Measurements from ENCODE around the gene PRMT7. TPM values are rescaled to one million over a fixed set of nuclear protein-coding genes. Genes with fewer than 3 reads are reported as not detected.

Gene PRMT7
- total and polyA plus RNA-seq, 2 experiments from 2014 or later, result 56.6 to 110 TPM

GRCh38 chr16:68313116-68313515, 2.3 kb downstream of the PRMT7 start:
- Histone ChIP-seq H3K4me1 (ENCODE audit: low read depth) (peaks cover 11% of the 10 kb centered on the region), H3K27me3 (no peaks in the 10 kb centered on the region), H3K27ac (no peak overlapping the region), H3K36me3 (peaks cover 16% of the 10 kb centered on the region), H3K9me3 (ENCODE audit: low read depth) (no peaks in the 10 kb centered on the region), H3K4me3 (no peak overlapping the region)
- no peak for DNase-seq (ENCODE audit: low read depth in 1 of 2, low spot score in 1 of 2)
- TF ChIP-seq, protein P1, sequence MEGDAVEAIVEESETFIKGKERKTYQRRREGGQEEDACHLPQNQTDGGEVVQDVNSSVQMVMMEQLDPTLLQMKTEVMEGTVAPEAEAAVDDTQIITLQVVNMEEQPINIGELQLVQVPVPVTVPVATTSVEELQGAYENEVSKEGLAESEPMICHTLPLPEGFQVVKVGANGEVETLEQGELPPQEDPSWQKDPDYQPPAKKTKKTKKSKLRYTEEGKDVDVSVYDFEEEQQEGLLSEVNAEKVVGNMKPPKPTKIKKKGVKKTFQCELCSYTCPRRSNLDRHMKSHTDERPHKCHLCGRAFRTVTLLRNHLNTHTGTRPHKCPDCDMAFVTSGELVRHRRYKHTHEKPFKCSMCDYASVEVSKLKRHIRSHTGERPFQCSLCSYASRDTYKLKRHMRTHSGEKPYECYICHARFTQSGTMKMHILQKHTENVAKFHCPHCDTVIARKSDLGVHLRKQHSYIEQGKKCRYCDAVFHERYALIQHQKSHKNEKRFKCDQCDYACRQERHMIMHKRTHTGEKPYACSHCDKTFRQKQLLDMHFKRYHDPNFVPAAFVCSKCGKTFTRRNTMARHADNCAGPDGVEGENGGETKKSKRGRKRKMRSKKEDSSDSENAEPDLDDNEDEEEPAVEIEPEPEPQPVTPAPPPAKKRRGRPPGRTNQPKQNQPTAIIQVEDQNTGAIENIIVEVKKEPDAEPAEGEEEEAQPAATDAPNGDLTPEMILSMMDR (IDR thresholded peaks at IDR 0.05; ENCODE audit: low read depth, low read length), result no peak

DNA sequence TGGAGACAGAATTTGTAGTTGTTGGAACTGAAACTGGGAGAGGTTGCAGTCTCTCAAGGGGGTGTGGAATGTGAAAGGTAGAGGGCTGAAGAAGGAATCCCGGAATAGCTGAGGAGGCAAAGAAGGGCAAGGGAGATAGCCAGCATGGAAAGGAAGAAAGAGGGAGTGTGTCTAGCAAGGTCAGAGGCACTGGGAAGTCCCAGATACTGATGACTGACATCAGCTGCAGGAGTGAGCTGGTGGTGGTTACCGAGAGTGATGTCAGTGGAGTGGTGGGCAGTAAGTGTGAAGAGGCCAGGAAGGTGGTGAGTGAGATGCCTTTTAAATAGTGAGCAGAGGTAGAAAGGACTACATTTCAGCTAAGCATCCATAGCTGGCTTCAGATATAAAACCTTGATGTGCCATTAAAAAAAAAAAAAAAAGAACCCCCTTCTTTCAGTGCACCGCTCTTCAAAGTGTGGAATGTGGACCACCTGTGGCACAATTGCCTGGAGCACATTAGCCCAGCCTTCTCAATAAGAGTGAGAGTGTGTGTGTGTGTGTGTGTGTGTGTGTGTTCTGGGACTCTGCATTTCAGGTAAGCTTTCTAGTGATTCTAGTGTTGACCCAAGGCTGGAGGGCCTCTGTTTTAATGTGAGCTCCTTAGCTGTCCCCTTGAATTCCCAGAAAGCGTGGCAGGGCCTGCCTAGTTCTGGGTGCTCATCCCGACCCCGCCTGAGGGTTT, 8.5 kb downstream of the PRMT7 start:
- Histone ChIP-seq H3K4me1 (ENCODE audit: low read depth) (no peaks in the 10 kb centered on the region), H3K4me3 (no peak overlapping the region), H3K36me3 (peaks cover 23% of the 10 kb centered on the region), H3K27me3 (no peaks in the 10 kb centered on the region), H3K27ac (no peak overlapping the region), H3K9me3 (ENCODE audit: low read depth) (no peaks in the 10 kb centered on the region)
- DNase-seq (ENCODE audit: low read depth in 1 of 2, low spot score in 1 of 2), result no peak
- TF ChIP-seq, protein P1 (IDR thresholded peaks at IDR 0.05; ENCODE audit: low read depth, low read length), result no peak

- peaks cover 21% of the 10 kb centered on the region for H3K36me3 ChIP-seq
- H3K9me3 ChIP-seq (ENCODE audit: low read depth), result no peaks in the 10 kb centered on the region
- H3K4me1 ChIP-seq (ENCODE audit: low read depth), result no peaks in the 10 kb centered on the region
- no peaks in the 10 kb centered on the region for H3K27me3 ChIP-seq
- TF ChIP-seq, protein P1 (IDR thresholded peaks at IDR 0.05; ENCODE audit: low read depth, low read length), result no peak
- no peak overlapping the region for H3K27ac ChIP-seq
- DNase-seq (ENCODE audit: low read depth in 1 of 2, low spot score in 1 of 2), result no peak
- H3K4me3 ChIP-seq, result no peak overlapping the region
These were observed 13.5 kb downstream of the PRMT7 start for GRCh38 chr16:68324336-68324735.

GRCh38 chr16:68324780-68325357, 14.1 kb downstream of the PRMT7 start:
- Histone ChIP-seq H3K36me3 (peaks cover 21% of the 10 kb centered on the region), H3K27me3 (no peaks in the 10 kb centered on the region), H3K27ac (no peak overlapping the region), H3K4me1 (ENCODE audit: low read depth) (no peaks in the 10 kb centered on the region), H3K9me3 (ENCODE audit: low read depth) (no peaks in the 10 kb centered on the region), H3K4me3 (no peak overlapping the region)
- DNase-seq (ENCODE audit: low read depth in 1 of 2, low spot score in 1 of 2), result no peak
- TF ChIP-seq, protein P1 (IDR thresholded peaks at IDR 0.05; ENCODE audit: low read depth, low read length), result no peak

DNA sequence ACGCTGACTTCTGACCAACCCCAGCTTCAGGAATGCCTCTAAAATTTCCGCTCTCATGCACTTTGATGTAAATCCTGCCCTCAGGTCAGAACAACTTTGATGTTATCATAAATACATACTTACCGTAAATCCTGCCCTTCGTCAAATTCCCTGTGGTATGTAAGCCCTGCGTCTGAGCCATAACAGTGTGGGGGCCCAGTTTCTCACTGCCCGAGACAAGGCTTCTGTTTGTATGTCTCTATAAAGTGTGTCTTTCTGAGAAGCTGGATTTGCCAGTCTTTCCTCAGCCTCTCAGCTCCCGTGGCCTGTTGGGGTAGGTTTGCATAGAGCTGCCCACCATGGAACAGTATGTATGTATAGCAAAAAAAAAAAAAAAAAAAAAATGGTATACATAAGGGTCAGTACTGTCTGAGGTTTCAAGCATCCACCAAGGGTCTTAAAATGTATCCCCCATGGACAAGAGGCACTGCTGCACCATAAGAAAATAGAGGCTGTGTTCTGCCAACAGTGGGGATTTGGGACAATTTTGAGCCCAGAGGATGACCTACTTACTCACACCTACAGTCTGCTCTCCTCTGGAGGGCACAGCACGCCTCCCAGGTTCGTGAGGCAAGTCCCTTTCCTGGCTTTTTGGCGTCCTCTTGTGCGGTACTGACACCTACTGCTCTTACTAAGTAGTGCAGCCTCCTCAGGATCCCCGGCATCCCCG, 17.5 kb downstream of the PRMT7 start:
- DNase-seq (ENCODE audit: low read depth in 1 of 2, low spot score in 1 of 2), result peak; percentile 88
- H3K27me3 ChIP-seq, result no peaks in the 10 kb centered on the region
- H3K27ac ChIP-seq, result no peak overlapping the region
- H3K9me3 ChIP-seq (ENCODE audit: low read depth), result no peaks in the 10 kb centered on the region
- H3K36me3 ChIP-seq, result peaks cover 9% of the 10 kb centered on the region
- H3K4me3 ChIP-seq, result no peak overlapping the region
- peaks cover 12% of the 10 kb centered on the region for H3K4me1 ChIP-seq (ENCODE audit: low read depth)
- TF ChIP-seq, protein P1 (IDR thresholded peaks at IDR 0.05; ENCODE audit: low read depth, low read length), result peak; percentile 94

Data from cardiac muscle cell (in vitro differentiated cells and primary cell).